Left cardiac atrium (tissue), 4 donors: Measurements from ENCODE around the gene FOXA1. TPM values are rescaled to one million over a fixed set of nuclear protein-coding genes. Genes with fewer than 3 reads are reported as not detected.

Experiments used
- ATAC-seq, 2 donors: fragments of 200-7000 bp; cut with Tn5 transposase; one replicate each; pipeline ENCODE4 v1.9.1; 2020; ENCODE audit warnings: mild to moderate bottlenecking in 2 of 2, moderate library complexity in 2 of 2
- DNase-seq: peaks from one replicate; pipeline ENCODE4 v3.0.0-alpha.2; 2020
- intact Hi-C, 2 donors: fragments of 100-400 bp; cut with DNase I; formaldehyde crosslinking; loops; one replicate each; pipeline versions ENCODE4 v1.14.1 to v1.15.1; 2022 to 2023
- total RNA-seq, 2 donors: library from RNA; stranded (reverse); fragmentation: NEBNext Ultra II Directional; extraction: Animal tissue kit (Norgen Biotek cat#: 25700); gene quantifications; one replicate each; pipeline ENCODE4 v1.2.1, GENCODE V29; 2021
- donor health status: DM: no; HTN: yes; CAD: no.
- donor health status: DM: no; HTN: yes; CAD: no; lungs with severe emphysema.
- donor health status: DM: yes; HTN: yes; CAD: no.
- donor health status: Dilated cardiomyopathy.

FOXA1 gene
- total RNA-seq, 2 donors from 2014 or later: not detected

GRCh38 chr14:37591941-37592481, 3.0 kb downstream of the FOXA1 start:
- ATAC-seq: no peak
- intact Hi-C loops: loop anchor here in 1 of 2 donors (10.0 kb wide), 1 partner anchor 347 kb away; no protein-coding TSS in a partner anchor
- peak; percentile 12 for DNase-seq

DNA sequence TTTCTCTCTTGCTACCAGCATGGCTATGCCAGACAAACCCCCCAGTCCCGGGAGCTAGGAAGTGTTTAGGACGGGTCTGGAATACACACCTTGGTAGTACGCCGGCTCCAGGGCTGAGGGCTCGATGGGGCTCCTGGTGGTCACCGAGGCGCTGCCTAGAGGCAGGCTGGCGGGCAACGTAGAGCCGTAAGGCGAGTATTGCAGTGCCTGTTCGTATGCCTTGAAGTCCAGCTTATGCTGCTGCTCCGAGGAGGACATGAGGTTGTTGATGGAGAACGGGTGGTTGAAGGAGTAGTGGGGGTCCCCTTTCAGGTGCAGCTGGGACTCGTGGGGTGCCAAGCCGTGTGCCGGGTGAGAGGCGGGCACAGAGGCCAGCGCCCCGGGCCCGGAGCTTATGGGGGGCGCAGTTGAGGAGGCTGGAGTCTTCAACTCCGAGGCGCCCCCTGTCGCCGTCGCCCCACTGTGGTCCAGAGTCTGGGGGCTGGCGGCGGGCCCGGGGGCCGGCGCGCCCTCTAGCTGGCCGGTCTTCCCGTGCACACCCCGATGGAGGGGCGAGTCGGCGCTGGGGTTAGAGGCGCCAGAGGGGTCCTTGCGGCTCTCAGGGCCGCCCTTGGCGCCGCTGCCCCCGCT, 3.6 kb downstream of the FOXA1 start:
- peak in 1 of 2 donors; percentile 13 for ATAC-seq
- DNase-seq: no peak
- intact Hi-C loops: loop anchor here in 1 of 2 donors (10.0 kb wide), 1 partner anchor 347 kb away; no protein-coding TSS in a partner anchor

DNA sequence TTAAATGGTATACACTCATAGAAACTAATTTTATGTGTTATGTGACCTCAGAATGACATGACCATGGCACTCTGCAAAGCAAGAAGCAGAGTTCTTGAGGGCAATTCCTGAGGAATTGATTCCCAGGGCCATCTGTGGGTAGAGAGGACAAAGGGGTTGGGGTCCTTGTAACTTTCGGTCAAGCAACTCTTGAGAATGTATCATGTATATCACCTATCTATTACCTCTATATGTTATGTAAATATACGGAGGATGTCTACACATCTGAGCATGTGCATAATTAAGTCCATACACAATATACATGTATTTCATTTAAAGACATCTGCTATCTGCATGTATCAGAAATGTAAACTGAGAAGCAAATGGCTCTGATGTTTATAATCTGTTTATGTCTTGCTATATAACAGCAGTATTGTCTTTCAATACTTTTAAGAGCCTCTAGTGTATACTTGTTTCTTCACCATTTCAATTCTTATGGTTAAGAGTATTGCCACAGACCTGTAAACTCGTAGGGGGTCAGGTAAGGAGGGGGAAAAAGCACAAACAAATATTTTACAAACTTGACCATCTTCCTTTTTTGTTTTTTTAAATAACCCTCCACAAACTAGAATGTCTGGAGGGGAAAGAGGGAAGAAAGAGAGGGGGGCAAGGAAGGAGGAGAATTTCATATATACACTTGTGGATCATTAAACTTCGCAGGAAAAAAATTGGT, 4.5 kb downstream of the FOXA1 start:
- ATAC-seq (no peak), DNase-seq (no peak)
- intact Hi-C loops: loop anchor here in 1 of 2 donors (10.0 kb wide), 1 partner anchor 346 kb away; no protein-coding TSS in a partner anchor

DNA sequence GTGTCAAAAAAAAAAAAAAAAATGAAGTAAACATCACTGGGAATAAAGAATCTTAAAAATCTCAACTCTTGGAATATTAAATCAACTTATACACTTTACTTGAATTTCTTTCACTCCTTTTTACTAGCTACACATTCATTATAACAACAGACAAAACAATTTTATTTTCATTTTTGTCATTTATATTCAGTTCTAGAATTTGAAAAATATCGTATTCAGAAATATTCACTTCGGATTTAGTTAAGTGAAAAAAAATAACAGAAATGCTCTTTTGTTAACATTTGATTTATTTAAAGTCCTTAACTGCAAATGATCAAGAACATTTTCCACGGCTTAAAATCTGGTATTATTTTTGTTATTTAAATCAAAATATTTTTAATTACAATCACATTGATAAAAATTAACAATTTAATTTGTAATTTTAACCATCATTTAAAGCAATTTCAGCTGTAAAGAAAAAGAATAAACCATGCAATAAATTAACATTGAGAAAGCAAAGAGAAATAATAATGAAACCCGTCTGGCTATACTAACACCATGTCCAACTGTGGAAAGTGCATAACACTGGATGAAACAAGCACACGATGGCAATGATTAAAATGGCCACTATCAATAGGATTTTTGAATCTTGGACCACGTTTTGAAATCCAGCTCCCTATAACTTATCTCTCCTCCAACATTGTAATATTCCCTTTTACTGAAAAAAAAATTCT, 5.2 kb downstream of the FOXA1 start:
- DNase-seq (no peak), ATAC-seq (no peak)
- intact Hi-C loops: loop anchor here in 1 of 2 donors (10.0 kb wide), 1 partner anchor 345 kb away; no protein-coding TSS in a partner anchor

GRCh38 chr14:37588956-37589714, 5.9 kb downstream of the FOXA1 start:
- intact Hi-C loops: no loop called here
- no peak for ATAC-seq

DNA sequence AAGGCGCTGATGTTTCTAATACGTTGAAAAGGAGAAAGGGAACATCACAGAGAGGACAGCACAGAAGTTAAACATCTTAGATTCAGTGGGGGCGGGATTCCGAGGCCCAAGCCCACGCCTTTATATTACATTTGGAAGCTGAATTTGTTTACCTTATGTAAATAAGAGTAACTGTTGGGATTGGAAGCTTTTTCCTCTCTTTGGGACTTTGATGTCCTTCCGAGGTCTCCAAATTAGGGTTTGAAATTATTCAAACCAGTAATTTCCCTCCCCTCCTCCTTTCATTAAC, 6.4 kb downstream of the FOXA1 start:
- ATAC-seq: no peak
- intact Hi-C loops: no loop called here
- no peak for DNase-seq

More at GRCh38 chr14:37588956-37589714, 5.9 kb downstream of the FOXA1 start:
- DNase-seq: no peak

DNA sequence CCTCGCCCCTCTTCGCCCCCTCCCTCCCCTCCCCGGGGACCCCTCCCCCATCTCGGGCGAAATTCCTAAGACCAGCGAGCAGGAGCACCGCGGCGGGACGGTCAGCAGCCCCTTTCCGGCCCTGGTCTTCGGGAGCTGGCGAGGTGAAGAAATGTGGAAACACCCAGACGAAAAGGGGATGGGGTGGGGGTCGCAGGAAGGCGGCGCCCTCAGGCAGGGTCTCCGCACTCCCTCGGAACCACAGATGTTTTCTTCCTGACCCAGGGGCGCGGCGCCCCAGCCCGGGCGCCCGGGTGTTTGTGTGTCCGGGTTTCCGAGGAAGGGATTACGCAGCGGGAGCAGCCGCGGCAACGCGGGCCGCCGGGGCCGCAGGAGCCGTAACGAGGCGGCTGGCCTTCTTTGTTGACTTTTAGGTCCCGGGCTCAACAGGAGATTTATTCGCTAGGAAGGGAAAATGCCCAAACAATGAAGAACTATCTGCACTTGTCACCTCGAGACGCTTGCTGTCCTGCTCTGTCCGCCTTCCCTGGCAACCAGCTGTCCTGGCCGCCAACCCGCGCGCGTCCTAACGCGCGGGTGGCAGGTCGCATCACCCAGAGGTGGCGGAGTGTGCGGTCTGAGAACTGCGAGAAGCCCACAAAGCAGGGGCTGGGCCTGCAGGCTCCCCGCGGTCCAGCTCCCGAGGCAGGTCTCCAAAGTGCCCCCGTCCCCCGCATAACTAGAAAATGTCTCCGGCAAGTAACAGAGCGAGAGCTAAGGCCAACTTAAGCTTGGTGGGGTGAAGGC, 7.0 kb downstream of the FOXA1 start:
- ATAC-seq: no peak
- peak; percentile 12 for DNase-seq
- intact Hi-C loops: no loop called here

- intact Hi-C loops: no loop called here
- no peak for DNase-seq
- no peak for ATAC-seq
These were observed 7.8 kb downstream of the FOXA1 start for GRCh38 chr14:37587131-37587803.

- ATAC-seq: no peak
- no peak for DNase-seq
- intact Hi-C loops: no loop called here
These were observed 8.3 kb downstream of the FOXA1 start for GRCh38 chr14:37586797-37587130.

DNA sequence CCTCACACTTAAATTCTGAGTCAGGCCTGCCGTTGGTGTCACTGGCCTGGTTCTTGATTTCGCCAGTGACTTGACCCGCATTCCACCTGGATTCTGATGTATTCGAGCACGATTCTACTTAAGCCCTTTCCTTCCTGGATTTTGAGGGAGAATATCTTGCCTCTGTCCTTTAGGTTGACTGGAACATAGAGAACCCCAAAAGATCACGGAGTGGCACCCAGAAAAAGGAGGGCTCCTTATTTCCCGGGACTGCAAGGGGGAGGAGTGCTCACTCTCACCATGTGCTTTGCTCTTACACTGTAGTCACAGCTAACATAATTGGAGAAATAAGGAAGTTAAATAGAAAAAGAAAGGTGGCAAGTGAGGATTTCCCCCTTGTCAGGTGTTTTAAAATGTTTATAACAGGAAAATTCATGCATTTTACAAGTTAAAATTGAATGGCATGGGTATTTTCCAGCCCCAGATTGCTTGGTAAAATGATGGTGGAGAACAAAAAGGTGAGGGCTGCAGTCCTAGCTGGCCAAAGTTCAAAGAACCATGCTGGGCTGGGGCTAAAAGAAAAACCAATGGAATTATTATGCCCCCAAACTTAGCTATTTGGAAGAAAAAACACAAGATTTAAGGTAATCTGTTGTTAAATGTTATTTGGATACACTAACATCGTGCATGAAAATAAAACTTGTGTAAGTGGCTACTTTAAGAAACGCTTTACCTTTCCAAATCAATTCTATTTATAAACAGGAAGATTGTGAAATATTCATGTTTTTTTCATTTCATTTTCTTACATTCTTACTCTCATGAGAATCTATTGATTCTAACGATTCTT, 8.9 kb downstream of the FOXA1 start:
- no peak for ATAC-seq
- intact Hi-C loops: no loop called here
- DNase-seq: no peak

GRCh38 chr14:37585101-37585511, 9.9 kb downstream of the FOXA1 start:
- intact Hi-C loops: no loop called here
- ATAC-seq (no peak), DNase-seq (no peak)

DNA sequence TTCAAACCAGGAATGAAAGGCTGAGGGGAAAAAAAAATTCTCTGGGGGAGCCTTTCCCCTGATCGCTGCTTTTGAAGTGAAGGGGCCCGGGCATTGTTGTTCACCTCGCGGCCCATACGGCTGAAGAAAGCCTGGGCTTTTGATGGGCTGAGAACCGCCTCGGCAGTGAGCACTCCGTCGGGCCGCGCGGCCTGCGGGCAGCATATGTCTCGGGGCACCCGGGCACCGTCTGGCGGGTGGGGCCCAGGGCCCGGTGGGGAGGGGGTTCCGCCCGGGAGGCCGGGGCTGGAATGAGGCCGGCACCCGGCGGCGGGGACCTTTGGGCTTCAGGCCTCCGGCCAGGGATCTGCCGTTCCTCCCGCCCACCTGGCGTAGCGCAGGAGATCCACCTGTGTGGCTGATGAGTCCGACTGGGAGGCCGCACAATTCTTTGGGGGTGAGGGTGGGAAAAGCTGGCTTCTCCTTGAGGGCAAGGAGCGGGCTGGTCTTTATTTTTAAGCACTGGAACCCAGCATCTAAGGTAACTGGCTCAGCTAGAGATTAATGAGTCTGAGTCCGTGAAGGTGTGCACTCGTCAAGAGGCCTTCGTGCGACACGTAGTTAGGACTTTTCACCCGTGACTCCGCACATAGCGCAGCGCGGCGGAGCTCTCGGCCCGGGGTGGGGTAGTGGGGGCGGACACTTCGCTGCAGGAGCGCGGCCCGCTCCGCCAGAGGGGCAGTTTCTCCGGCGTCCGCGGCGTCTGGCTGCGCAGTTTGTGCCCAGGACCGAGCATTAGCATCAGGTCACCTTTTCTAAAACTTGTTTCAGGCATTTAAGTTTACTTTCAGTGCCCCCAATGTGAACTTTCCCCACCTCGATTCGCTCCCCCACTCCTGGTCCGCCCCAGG, 10.6 kb downstream of the FOXA1 start:
- ATAC-seq (no peak), DNase-seq (peak; percentile 16)
- intact Hi-C loops: no loop called here

GRCh38 chr14:37583358-37584210, 11.5 kb downstream of the FOXA1 start:
- no peak for ATAC-seq
- intact Hi-C loops: no loop called here
- no peak for DNase-seq

DNA sequence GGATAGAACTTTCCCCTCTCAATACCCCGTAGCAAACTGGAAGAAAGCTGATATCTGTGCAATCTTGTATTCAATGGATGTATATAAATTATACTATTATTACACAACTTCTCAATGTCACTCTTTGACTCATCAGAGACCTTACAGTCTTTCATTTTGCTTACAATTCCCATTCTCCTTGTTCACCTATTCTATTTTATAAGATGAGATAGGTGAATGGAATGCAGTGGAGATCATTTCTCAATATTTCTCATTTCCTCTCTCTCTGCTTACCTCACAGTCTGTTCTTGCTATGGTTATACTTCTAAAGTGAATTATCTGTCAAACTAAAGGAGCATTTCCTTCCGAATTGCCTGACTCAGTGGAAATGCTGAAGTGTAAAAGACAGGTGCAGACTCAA, 14.9 kb downstream of the FOXA1 start:
- intact Hi-C loops: no loop called here
- ATAC-seq: no peak

GRCh38 chr14:37579274-37579673, 15.8 kb downstream of the FOXA1 start:
- no peak for DNase-seq
- intact Hi-C loops: no loop called here
- no peak for ATAC-seq

More for the DNA sequence above, 14.9 kb downstream of the FOXA1 start:
- DNase-seq: no peak
